DOHH2 (cell line): Measurements from ENCODE around the gene TEAD3.

Source experiments
- CTCF ChIP-seq: fragments of 200-600 bp; sonication (generic); IDR thresholded peaks from one replicate; pipeline ENCODE4 v1.5.1; 2014; ENCODE audit warnings: antibody characterized with exemption, mild to moderate bottlenecking, low read depth, low read length; ENCODE audit not compliant: poor library complexity, severe bottlenecking
- EZH2phosphoT487 ChIP-seq: fragments of 200-600 bp; sonication (generic); IDR thresholded peaks from 2 replicates; pipeline ENCODE4 v1.6.1; 2017; ENCODE audit warnings: borderline replicate concordance, mild to moderate bottlenecking, antibody characterized with exemption, low read length, moderate library complexity, mixed read lengths

GRCh38 chr6:35519313-35520015 is 22.6 kb upstream of the TEAD3 start:
- TF ChIP-seq CTCF = no peak
- no peak for TF ChIP-seq EZH2phosphoT487
